ENCODE results near the gene MED26. TPM values are rescaled to one million over a fixed set of nuclear protein-coding genes. Genes with fewer than 3 reads are reported as not detected.
"Not testable (repeated sequence)": the region's sequence is repeated elsewhere in the genome, so short reads cannot be mapped to it uniquely, and the experiment has no call there.

Gene MED26
- total RNA-seq, 1 donor from 2014 or later = 11.1 TPM

DNA sequence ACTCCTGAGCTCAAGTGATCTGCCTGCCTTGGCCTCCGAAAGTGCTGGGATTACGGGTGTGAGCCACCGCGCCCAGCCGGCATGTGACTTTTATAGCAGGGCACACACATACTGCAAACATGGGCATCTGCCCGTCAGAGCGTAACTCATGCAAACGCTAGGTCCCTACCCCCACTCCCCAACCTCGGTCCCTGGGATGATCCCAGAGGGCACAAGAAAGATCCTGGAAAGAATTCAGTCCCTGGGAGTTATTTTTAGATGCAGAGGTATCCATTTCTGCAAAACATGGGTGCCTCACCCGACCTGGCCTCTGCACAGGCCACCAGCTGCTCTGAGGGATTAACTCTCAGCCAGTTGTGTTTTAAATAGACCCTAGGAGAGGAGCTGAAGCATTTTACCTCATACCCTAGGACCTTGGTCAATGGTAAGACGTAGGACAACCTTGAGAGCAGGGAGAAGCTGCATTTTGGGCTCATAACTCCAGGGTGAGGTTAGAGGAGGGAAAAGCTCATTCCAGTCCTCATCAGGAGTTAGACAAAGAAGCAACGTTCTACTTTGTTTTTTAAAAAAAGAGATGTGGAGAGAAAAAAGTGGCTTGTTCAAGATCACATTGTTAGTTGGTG is 43.8 kb upstream of the MED26 start:
- H3K4me3 ChIP-seq = no peak overlapping the region
- ATAC-seq = no peak

DNA sequence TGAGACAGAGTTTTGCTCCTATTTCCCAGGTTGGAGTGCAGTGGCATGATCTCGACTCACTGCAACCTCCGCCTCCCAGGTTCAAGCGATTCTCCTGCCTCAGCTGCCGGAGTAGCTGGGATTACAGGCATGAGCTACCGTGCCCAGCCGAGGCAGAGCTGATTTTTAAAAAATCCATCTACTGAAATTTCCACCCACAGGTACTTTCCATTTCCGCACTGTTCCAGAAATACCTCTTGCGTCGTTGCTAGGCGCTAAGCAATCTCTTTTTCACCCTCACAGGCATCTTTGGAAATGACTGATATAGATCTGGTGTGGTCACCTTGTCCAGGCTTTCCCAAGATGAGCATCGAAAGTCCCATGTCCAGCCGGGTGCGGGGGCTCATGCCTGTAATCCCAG is 42.3 kb upstream of the MED26 start:
- Histone ChIP-seq H3K36me3 (no peaks in the 10 kb centered on the region), H3K4me3 (no peak overlapping the region), H3K4me1 (no peaks in the 10 kb centered on the region), H3K9me3 (no peaks in the 10 kb centered on the region), H3K27me3 (ENCODE audit: low read depth) (no peaks in the 10 kb centered on the region), H3K27ac (no peak overlapping the region)
- intact Hi-C loops (cut with DNase I) = no loop called here
- no peak for ATAC-seq
- no peak for TF ChIP-seq CTCF (IDR thresholded peaks at IDR 0.05)
- DNase-seq = no peak

More for the DNA sequence above, 43.8 kb upstream of the MED26 start:
- H3K27me3 ChIP-seq (ENCODE audit: low read depth) = no peaks in the 10 kb centered on the region
- H3K4me1 ChIP-seq = no peaks in the 10 kb centered on the region
- DNase-seq = no peak
- intact Hi-C loops (cut with DNase I) = no loop called here
- H3K36me3 ChIP-seq = no peaks in the 10 kb centered on the region
- H3K27ac ChIP-seq = no peak overlapping the region
- no peaks in the 10 kb centered on the region for H3K9me3 ChIP-seq
- TF ChIP-seq CTCF (IDR thresholded peaks at IDR 0.05) = no peak

DNA sequence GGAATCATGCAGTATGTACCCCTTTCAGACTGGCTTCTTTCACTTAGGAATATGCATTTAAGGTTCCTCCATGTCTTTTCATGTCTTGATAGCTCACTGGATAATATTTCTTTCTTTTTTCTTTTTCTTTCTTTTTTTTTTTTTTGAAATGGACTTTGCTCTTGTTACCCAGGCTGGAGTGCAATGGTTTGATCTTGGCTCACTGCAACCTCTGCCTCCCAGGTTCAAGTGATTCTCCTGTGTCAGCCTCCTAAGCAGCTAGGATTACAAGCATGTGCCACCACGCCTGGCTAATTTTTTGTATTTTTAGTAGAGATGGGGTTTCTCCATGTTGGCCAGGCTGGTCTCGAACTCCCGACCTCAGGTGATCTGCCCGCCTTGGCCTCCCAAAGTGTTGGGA is 40.7 kb upstream of the MED26 start:
- H3K4me3 ChIP-seq; H3K36me3 ChIP-seq; H3K4me1 ChIP-seq; H3K27ac ChIP-seq; H3K27me3 ChIP-seq (ENCODE audit: low read depth); H3K9me3 ChIP-seq; ATAC-seq; DNase-seq; intact Hi-C loops (cut with DNase I): not testable (repeated sequence)

DNA sequence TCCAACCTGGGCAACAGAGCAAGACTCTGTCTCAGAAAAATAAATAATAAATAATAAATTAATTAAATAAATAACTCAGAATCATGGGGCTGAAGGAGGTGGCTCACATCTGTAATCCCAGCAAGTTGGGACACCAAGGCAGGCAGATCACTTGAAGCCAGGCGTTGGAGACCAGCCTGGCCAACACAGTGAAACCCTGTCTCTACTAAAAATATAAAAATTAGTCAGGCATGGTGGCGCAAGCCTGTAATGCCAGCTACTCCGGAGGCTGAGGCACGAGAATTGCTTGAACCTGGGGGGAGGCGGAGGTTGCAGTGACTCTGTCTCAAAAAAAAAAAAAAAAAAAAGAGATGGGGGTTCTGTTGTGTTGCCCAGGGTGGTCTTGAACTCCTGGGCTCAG is 40.2 kb upstream of the MED26 start:
- no peak for TF ChIP-seq CTCF (IDR thresholded peaks at IDR 0.05)
- DNase-seq (no peak), ATAC-seq (no peak)
- Histone ChIP-seq H3K27me3 (ENCODE audit: low read depth) (no peaks in the 10 kb centered on the region), H3K27ac (no peak overlapping the region), H3K36me3 (no peaks in the 10 kb centered on the region), H3K4me1 (peaks cover 5% of the 10 kb centered on the region), H3K9me3 (no peaks in the 10 kb centered on the region), H3K4me3 (no peak overlapping the region)
- intact Hi-C loops (cut with DNase I) = no loop called here

GRCh38 chr19:16661480-16662034 is 33.6 kb upstream of the MED26 start:
- ATAC-seq (no peak), DNase-seq (peak; percentile 61)
- intact Hi-C loops (cut with DNase I) = no loop called here
- Histone ChIP-seq H3K27me3 (ENCODE audit: low read depth) (no peaks in the 10 kb centered on the region), H3K4me3 (peak overlapping the region; percentile 86), H3K27ac (peak overlapping the region; percentile 91), H3K36me3 (peaks cover 24% of the 10 kb centered on the region), H3K4me1 (peaks cover 30% of the 10 kb centered on the region), H3K9me3 (no peaks in the 10 kb centered on the region)
- TF ChIP-seq CTCF (IDR thresholded peaks at IDR 0.05) = no peak

- peaks cover 30% of the 10 kb centered on the region for H3K36me3 ChIP-seq
- H3K4me3 ChIP-seq = peak within 1 kb of the TSS; percentile 86
- H3K27ac ChIP-seq = peak within 1 kb of the TSS; percentile 91
- ATAC-seq (peak; percentile 66), DNase-seq (peak; percentile 65)
- no peaks in the 10 kb centered on the region for H3K27me3 ChIP-seq (ENCODE audit: low read depth)
- H3K4me1 ChIP-seq = peaks cover 30% of the 10 kb centered on the region
- intact Hi-C loops (cut with DNase I) = no loop called here
- no peaks in the 10 kb centered on the region for H3K9me3 ChIP-seq
- no peak for TF ChIP-seq CTCF (IDR thresholded peaks at IDR 0.05)
These were observed 32.9 kb upstream of the MED26 start, which contains the start of gene TMEM38A for GRCh38 chr19:16660763-16661479. TMEM38A (plus strand) TSS chr19:16661139; CDS start chr19:16661218, 79 bp downstream.

Data from lower lobe of right lung (tissue), 2 donors.